IMR-90 (cell line): ENCODE results near the gene KRT16. TPM values are rescaled to one million over a fixed set of nuclear protein-coding genes. Genes with fewer than 3 reads are reported as not detected.

Experiments
- ATAC-seq: fragments of 200-7000 bp; cut with Tn5 transposase; 2 replicates; pipeline ENCODE4 v1.9.1; 2020; ENCODE audit warnings: low read depth, mild to moderate bottlenecking, moderate library complexity
- BruUV-seq: library from RNA; stranded (reverse); fragments of 400-500 nt; replicated peaks from 2 replicates; lab custom pipeline; 2021; lab: Mats Ljungman, UMichigan
- CTCF ChIA-PET: fragments of 300-600 bp; formaldehyde crosslinking; extraction: SDS; loops from one replicate; lab custom pipeline; 2021; ENCODE audit warnings: antibody characterized with exemption; lab: Yijun Ruan, JAX
- POLR2A ChIA-PET: fragments of 300-600 bp; sonication (Branson Sonifier 250); formaldehyde crosslinking; loops from one replicate; lab custom pipeline; 2022; ENCODE audit warnings: antibody characterized with exemption; ENCODE audit not compliant: unreplicated experiment; lab: Charles Lee
- DNase-seq: peaks from one replicate; pipeline ENCODE4 v3.0.0; 2013
- H2AFZ ChIP-seq: replicated peaks from 2 replicates; pipeline ENCODE3; 2013; ENCODE audit warnings: low read length, mild to moderate bottlenecking; ENCODE audit not compliant: poor library complexity
- H2AK5ac ChIP-seq: 2 replicates; pipeline ENCODE4 v1.6.1; 2013; ENCODE audit warnings: low read depth, low read length, inconsistent platforms
- H2AK9ac ChIP-seq: replicated peaks from 2 replicates; pipeline ENCODE3; 2013; ENCODE audit warnings: mild to moderate bottlenecking, low read depth, low read length, moderate library complexity; ENCODE audit not compliant: poor library complexity
- H2BK120ac ChIP-seq: 2 replicates; pipeline ENCODE4 v1.6.1; 2013; ENCODE audit warnings: low read depth, low read length, inconsistent platforms
- H2BK15ac ChIP-seq: 3 replicates; pipeline ENCODE4 v1.6.1; 2013; ENCODE audit warnings: low read depth, low read length, inconsistent platforms
- H2BK20ac ChIP-seq: 2 replicates; pipeline ENCODE4 v1.6.1; 2013; ENCODE audit warnings: low read depth, mild to moderate bottlenecking, inconsistent platforms, low read length, moderate library complexity
- H2BK5ac ChIP-seq: 2 replicates; pipeline ENCODE4 v1.6.1; 2013; ENCODE audit warnings: mild to moderate bottlenecking, low read depth, low read length, inconsistent platforms; ENCODE audit not compliant: poor library complexity, severe bottlenecking
- H3K14ac ChIP-seq: replicated peaks from 2 replicates; pipeline ENCODE4 v1.6.1; 2013; ENCODE audit warnings: low read depth, low read length, inconsistent platforms
- H3K18ac ChIP-seq: 2 replicates; pipeline ENCODE4 v1.6.1; 2013; ENCODE audit warnings: low read depth, low read length, control low read depth
- H3K23ac ChIP-seq: 2 replicates; pipeline ENCODE4 v1.6.1; 2013; ENCODE audit warnings: low read depth, low read length, inconsistent platforms
- H3K27ac ChIP-seq: 2 replicates; pipeline ENCODE4 v1.5.1; 2013; ENCODE audit warnings: mild to moderate bottlenecking, control low read depth, low read length; ENCODE audit not compliant: insufficient read depth
- H3K27me3 ChIP-seq: 2 replicates; pipeline ENCODE4 v1.6.1; 2013; ENCODE audit warnings: low read length; ENCODE audit not compliant: control insufficient read depth, insufficient read depth
- H3K36me3 ChIP-seq: 2 replicates; pipeline ENCODE4 v1.6.1; 2013; ENCODE audit warnings: low read length, mixed read lengths; ENCODE audit not compliant: control insufficient read depth, insufficient read depth
- H3K4ac ChIP-seq: 2 replicates; pipeline ENCODE4 v1.6.1; 2013; ENCODE audit warnings: low read depth, low read length, inconsistent platforms
- H3K4me1 ChIP-seq: 2 replicates; pipeline ENCODE4 v1.6.1; 2013; ENCODE audit warnings: low read length, mixed read lengths; ENCODE audit not compliant: control insufficient read depth, insufficient read depth
- H3K4me2 ChIP-seq: 2 replicates; pipeline ENCODE4 v1.6.1; 2013; ENCODE audit warnings: low read depth, mild to moderate bottlenecking, control low read depth, low read length, moderate library complexity
- H3K4me3 ChIP-seq: 2 replicates; pipeline ENCODE4 v1.5.1; 2013; ENCODE audit warnings: low read depth, mild to moderate bottlenecking, control low read depth, low read length, moderate library complexity; ENCODE audit not compliant: insufficient read depth
- H3K56ac ChIP-seq: 2 replicates; pipeline ENCODE4 v1.6.1; 2013; ENCODE audit warnings: low read length, inconsistent platforms; ENCODE audit not compliant: insufficient read depth; ENCODE audit errors: extremely low read depth
- H3K79me1 ChIP-seq, 2 experiments: 2 replicates each; pipeline ENCODE4 v1.6.1; 2013; ENCODE audit warnings: low read length in 2 of 2, inconsistent platforms in 1 of 2, low read depth in 1 of 2
- H3K9ac ChIP-seq: 2 replicates; pipeline ENCODE4 v1.6.1; 2013; ENCODE audit warnings: low read depth, low read length, control low read depth
- H3K9me1 ChIP-seq: 2 replicates; pipeline ENCODE4 v1.6.1; 2013; ENCODE audit warnings: low read length, inconsistent platforms; ENCODE audit not compliant: insufficient read depth
- H3K9me3 ChIP-seq: 2 replicates; pipeline ENCODE4 v1.6.1; 2013; ENCODE audit warnings: low read length; ENCODE audit not compliant: control insufficient read depth, insufficient read depth
- H4K20me1 ChIP-seq: 2 replicates; pipeline ENCODE4 v1.6.1; 2013; ENCODE audit warnings: low read length, inconsistent platforms; ENCODE audit not compliant: insufficient read depth
- H4K5ac ChIP-seq: 2 replicates; pipeline ENCODE4 v1.6.1; 2013; ENCODE audit warnings: mild to moderate bottlenecking, low read depth, low read length, control low read depth
- H4K8ac ChIP-seq, 2 experiments: 2 replicates each; pipeline ENCODE4 v1.6.1; 2013; ENCODE audit warnings: low read depth in 2 of 2, low read length in 2 of 2, control low read depth in 1 of 2, inconsistent platforms in 1 of 2
- H4K91ac ChIP-seq: 2 replicates; pipeline ENCODE4 v1.6.1; 2013; ENCODE audit warnings: low read depth, low read length, inconsistent platforms; ENCODE audit not compliant: insufficient read depth
- BHLHE40 ChIP-seq: fragments of 150-350 bp; IDR thresholded peaks from 2 replicates; pipeline ENCODE4 v1.6.1; 2016; ENCODE audit warnings: mild to moderate bottlenecking, low read depth, low read length
- CEBPB ChIP-seq: IDR thresholded peaks from 2 replicates; pipeline ENCODE4 v1.6.1; 2012; ENCODE audit warnings: low read depth, low read length, improper control_type of control experiment
- CHD1 ChIP-seq: IDR thresholded peaks from 2 replicates; pipeline ENCODE4 v1.6.1; 2012; ENCODE audit warnings: low read depth, low read length, improper control_type of control experiment
- MAFK ChIP-seq: IDR thresholded peaks from 2 replicates; pipeline ENCODE4 v1.6.1; 2012; ENCODE audit warnings: low read depth, low read length, improper control_type of control experiment
- MAZ ChIP-seq: IDR thresholded peaks from 2 replicates; pipeline ENCODE4 v1.6.1; 2012; ENCODE audit warnings: low read depth, mild to moderate bottlenecking, low read length, improper control_type of control experiment, moderate library complexity, borderline replicate concordance
- MXI1 ChIP-seq: IDR thresholded peaks from 2 replicates; pipeline ENCODE4 v1.6.1; 2012; ENCODE audit warnings: low read depth, mild to moderate bottlenecking, low read length, moderate library complexity, borderline replicate concordance
- NFE2L2 ChIP-seq: fragments of 150-350 bp; IDR thresholded peaks from 2 replicates; pipeline ENCODE4 v1.6.1; 2016; ENCODE audit warnings: low read depth, mild to moderate bottlenecking, low read length
- POLR2A ChIP-seq: IDR thresholded peaks from 2 replicates; pipeline ENCODE4 v1.6.1; 2012; ENCODE audit warnings: mild to moderate bottlenecking, low read depth, low read length
- RAD21 ChIP-seq: IDR thresholded peaks from 2 replicates; pipeline ENCODE4 v1.6.1; 2012; ENCODE audit warnings: low read length, improper control_type of control experiment
- RCOR1 ChIP-seq: IDR thresholded peaks from 2 replicates; pipeline ENCODE4 v1.6.1; 2012; ENCODE audit warnings: mild to moderate bottlenecking, low read length, improper control_type of control experiment; ENCODE audit not compliant: insufficient replicate concordance
- SMC3 ChIP-seq: fragments of 150-350 bp; IDR thresholded peaks from 2 replicates; pipeline ENCODE4 v1.6.1; 2016; ENCODE audit warnings: low read depth, mild to moderate bottlenecking, antibody characterized with exemption, low read length, moderate library complexity
- USF2 ChIP-seq: fragments of 150-350 bp; IDR thresholded peaks from 2 replicates; pipeline ENCODE4 v1.6.1; 2017; ENCODE audit warnings: mild to moderate bottlenecking, antibody characterized with exemption, low read length, low read depth
- WGBS, 2 experiments: methylation state at CpG; one replicate each; pipeline versions ENCODE4 v1.1.5 to v1.1.7; 2013; ENCODE audit warnings: missing lambda C conversion rate in 2 of 2; ENCODE audit not compliant: insufficient read length in 1 of 2; ENCODE audit errors: extremely low coverage in 2 of 2; 5-methylcytosine and 5-hydroxymethylcytosine counted together
- dilution Hi-C: fragments of 300-500 bp; cut with HindIII; formaldehyde crosslinking; loops from one replicate; pipeline ENCODE4 v1.14.3; 2018; ENCODE audit warnings: low sequenced_read_pairs; ENCODE audit not compliant: unreplicated experiment
- in situ Hi-C: fragments of 300-500 bp; cut with MboI; formaldehyde crosslinking; loops from 3 replicates; pipeline ENCODE4 v1.14.3; 2019; ENCODE audit warnings: low sequenced_read_pairs, inconsistent platforms, mixed read lengths
- intact Hi-C: fragments of 100-400 bp; cut with micrococcal nuclease; formaldehyde crosslinking; loops from 2 replicates; pipeline ENCODE4 v1.10.0; 2022
- polyA plus RNA-seq, 3 experiments: library from polyadenylated mRNA; depleted of rRNA; stranded (reverse); fragments of >200 nt; gene quantifications; 2 replicates each; pipeline ENCODE4 v1.2.3, GENCODE V29; 2012; ENCODE audit warnings: low replicate concordance in 1 of 3
- total RNA-seq: library from RNA; depleted of rRNA; stranded (reverse); fragments of >200 nt; gene quantifications from 2 replicates; pipeline ENCODE4 v1.2.3, GENCODE V29; 2012
- TF ChIP-seq, protein P1 (sequence below): fragments of 150-350 bp; IDR thresholded peaks from 2 replicates; pipeline ENCODE4 v1.6.1; 2016; ENCODE audit warnings: low read depth, mild to moderate bottlenecking, low read length, moderate library complexity, borderline replicate concordance

The KRT16 gene
- total and polyA plus RNA-seq, 2 of the 4 experiments (the other 2 are of a cell fraction): not detected

DNA sequence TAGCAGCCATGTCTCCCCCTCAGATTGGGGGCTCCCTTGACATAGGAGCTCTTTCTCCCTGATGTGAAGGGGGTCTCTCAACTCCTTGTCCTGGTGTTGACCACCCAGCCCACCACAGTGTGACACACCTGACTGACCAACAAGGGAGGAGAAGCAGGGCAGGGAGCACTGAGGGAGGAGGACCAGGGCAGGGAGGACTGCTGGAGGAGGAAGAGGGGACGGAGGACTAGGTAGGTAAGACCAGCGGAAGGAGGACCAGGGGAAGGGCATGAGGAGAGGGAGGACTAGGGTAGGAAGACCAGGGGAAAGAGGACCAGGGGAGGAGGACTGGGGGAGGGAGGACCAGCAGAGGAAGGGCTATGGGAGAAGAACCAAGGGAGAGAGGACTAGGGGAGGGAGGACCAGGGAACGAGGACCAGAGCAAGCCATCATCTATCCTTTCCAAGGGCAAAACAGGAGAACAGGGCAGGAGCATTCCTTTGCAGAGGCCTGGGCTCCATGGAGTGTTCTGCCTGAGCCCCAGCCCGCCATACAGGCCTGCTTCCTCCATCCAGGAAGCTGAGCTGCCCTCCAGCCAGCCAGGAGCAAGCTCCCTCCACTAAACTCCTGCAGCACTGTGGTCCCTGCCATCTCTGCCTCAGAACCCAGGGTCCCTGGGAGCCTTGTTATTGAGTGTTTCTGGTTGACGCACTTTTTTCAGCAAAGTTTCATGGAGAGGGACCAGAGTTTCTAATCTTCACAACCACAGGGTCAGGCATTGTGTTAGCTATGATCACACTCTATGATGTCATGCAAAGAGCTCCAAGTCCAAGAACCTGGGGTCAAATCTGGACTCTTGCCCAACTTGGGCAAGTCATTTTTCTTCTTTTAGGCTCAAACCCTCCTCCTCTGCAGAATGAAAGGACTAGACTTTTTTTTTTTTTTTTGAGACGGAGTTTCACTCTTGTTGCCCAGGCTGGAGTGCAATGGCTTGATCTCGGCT, 27.2 kb upstream of the KRT16 start (continued):
- TF ChIP-seq SMC3 (no peak), RAD21 (no peak)

DNA sequence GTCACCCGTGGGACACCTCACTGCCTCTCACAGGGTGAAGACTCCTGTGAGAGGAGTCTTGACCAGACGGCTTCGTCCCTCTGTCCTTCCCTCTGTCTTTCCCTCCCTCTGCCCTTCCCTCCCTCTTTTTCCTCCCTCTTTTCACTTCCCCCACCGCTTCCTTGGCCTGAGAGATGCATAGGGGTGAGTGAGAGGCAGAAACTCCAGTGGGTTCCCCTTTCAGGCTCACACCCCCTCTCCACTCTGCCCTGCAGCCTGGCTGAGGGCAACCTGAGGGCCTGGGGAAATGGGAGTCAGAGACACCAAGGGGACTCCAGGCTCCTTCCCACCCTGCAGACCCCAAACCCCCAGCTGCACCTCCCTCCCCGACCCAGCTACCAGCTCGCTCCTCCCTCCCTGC, 26.4 kb upstream of the KRT16 start:
- Histone ChIP-seq H3K4me1 (peaks cover 3% of the 10 kb centered on the region; the same call in 1 of the 2 replicates), H4K5ac (no peak overlapping the region), H2BK120ac (no peak overlapping the region), H3K18ac (no peak overlapping the region), H3K4ac (no peak overlapping the region), H2BK5ac (no peak overlapping the region), H3K27me3 (peaks cover 14% of the 10 kb centered on the region), H4K20me1 (no peaks in the 10 kb centered on the region), H3K14ac (no peak overlapping the region), H3K23ac (no peak overlapping the region), H3K9me1 (no peaks in the 10 kb centered on the region), H4K8ac (no peak overlapping the region), H3K4me3 (no peak overlapping the region), H3K79me1 (no peaks in the 10 kb centered on the region), H3K9ac (no peak overlapping the region), H2BK20ac (no peak overlapping the region), H4K91ac (no peak overlapping the region), H3K56ac (no peak overlapping the region), H2AK9ac (no peak overlapping the region), H3K27ac (no peak overlapping the region), H2AK5ac (no peak overlapping the region), H2AFZ (no peak overlapping the region), H3K4me2 (no peak overlapping the region), H3K36me3 (no peaks in the 10 kb centered on the region), H3K9me3 (no peaks in the 10 kb centered on the region), H2BK15ac (no peak overlapping the region)
- ChIA-PET CTCF (no interaction called here), POLR2A (no interaction called here)
- no TSS peak for BruUV-seq
- TF ChIP-seq CEBPB (no peak), USF2 (no peak), BHLHE40 (no peak), MAFK (no peak), RAD21 (no peak), MXI1 (no peak), CHD1 (no peak), POLR2A (no peak), MAZ (no peak), NFE2L2 (no peak), RCOR1 (no peak), SMC3 (no peak)
- TF ChIP-seq, protein P1, sequence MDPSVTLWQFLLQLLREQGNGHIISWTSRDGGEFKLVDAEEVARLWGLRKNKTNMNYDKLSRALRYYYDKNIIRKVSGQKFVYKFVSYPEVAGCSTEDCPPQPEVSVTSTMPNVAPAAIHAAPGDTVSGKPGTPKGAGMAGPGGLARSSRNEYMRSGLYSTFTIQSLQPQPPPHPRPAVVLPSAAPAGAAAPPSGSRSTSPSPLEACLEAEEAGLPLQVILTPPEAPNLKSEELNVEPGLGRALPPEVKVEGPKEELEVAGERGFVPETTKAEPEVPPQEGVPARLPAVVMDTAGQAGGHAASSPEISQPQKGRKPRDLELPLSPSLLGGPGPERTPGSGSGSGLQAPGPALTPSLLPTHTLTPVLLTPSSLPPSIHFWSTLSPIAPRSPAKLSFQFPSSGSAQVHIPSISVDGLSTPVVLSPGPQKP: no peak
- no peak for ATAC-seq
- dilution Hi-C loops (no loop called here), intact Hi-C loops (no loop called here), in situ Hi-C loops (no loop called here)
- no peak for DNase-seq
- no CpG with 5 or more reads among the region's 6 CpGs for WGBS, 2 experiments
